GM19238 (cell line): ENCODE data around the gene NFASC.

Experiments
- DNase-seq: peaks from one replicate; pipeline ENCODE4 v3.0.0; 2011; ENCODE audit warnings: low spot score; ENCODE audit not compliant: insufficient read length

Gene NFASC

DNA sequence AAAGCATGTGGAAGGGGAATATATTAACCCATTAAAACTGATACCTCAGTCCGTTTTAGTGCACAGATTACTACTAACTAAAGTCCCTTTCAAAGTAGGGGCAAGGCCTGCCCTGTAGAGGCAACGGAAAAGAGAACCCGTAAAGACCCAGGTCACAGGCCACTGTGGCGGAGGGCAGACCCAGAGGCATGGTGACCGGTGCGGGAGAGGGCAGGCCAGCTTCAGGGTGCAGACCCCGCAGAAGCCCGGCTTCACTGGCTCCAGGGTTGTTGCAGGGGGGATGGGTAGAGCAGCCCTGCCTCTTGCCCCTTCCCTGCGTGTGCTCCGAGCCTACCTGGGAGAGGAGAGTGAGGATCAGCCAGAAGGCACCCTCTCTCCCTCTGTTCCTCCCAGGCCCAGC, 190.1 kb downstream of the NFASC start:
- DNase-seq: no peak

DNA sequence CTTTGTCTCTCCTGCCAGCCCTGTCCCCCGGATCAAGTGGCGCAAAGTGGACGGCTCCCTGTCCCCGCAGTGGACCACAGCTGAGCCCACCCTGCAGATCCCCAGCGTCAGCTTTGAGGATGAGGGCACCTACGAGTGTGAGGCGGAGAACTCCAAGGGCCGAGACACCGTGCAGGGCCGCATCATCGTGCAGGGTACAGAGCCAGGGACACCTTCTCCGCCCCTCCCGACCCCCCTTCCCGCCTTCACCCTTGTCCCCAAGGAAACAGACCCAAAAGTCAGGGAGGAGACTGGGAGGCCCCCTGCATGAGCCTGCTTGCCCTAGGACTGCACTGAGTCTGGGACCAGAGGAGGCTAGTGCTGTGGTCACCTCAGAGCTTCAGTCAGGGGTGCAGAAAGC, 190.6 kb downstream of the NFASC start:
- no peak for DNase-seq

DNA sequence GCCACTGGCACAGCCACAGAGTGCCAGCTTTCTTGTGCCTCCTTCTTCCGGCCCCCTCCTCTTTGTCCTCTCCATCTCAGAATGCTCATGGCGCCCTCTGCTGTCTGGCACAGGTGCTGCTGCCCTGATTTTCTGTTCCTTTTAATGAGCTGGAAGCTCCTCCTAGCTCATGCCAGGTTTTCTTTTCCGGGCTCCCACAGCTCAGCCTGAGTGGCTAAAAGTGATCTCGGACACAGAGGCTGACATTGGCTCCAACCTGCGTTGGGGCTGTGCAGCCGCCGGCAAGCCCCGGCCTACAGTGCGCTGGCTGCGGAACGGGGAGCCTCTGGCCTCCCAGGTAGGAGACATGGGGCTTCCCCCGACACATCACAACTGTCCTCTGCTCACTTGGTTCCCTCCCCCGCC, 191.0 kb downstream of the NFASC start:
- DNase-seq: peak; percentile 70

DNA sequence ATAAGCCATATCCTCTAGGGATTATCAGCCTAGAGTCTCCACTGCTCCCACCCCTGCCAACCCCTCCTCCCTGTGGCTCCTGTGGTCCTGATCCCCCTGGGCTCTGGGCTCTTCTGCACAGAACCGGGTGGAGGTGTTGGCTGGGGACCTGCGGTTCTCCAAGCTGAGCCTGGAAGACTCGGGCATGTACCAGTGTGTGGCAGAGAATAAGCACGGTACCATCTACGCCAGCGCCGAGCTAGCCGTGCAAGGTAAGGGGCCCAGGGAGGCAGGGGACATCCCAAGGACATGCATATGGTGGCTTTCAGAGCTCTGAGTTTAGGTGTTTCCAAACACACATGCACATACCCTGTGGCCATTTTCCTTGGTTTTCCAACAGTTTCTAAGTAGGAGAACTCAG, 191.7 kb downstream of the NFASC start:
- no peak for DNase-seq

DNA sequence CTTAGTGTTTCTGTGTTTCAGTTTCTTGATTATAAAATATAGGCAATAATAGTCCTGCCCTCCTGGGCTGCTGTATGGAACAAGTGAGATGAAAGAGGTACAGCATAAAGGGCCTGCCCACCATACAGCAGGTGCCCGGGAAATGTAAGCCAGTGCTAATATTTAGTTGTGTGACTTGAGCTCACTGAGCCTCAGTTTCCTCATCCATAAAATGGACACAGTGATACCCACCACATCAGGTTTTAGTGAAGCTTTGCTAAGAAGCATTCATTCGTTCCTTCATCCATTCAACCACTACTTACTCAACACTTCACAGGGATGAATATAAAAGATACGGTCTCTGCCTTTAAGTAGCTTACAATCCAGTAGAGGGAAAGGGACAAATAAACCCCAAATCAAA, 192.2 kb downstream of the NFASC start:
- no peak for DNase-seq

DNA sequence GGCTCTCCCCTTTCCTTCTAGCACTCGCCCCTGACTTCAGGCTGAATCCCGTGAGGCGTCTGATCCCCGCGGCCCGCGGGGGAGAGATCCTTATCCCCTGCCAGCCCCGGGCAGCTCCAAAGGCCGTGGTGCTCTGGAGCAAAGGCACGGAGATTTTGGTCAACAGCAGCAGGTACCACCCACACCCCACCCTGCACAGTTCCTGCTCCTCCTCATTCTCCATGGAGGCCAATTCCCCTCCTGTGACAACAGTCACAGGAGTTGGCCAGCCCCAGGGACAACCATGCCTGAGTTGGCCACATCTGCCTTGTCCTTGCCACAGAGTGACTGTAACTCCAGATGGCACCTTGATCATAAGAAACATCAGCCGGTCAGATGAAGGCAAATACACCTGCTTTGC, 193.6 kb downstream of the NFASC start:
- no peak for DNase-seq

DNA sequence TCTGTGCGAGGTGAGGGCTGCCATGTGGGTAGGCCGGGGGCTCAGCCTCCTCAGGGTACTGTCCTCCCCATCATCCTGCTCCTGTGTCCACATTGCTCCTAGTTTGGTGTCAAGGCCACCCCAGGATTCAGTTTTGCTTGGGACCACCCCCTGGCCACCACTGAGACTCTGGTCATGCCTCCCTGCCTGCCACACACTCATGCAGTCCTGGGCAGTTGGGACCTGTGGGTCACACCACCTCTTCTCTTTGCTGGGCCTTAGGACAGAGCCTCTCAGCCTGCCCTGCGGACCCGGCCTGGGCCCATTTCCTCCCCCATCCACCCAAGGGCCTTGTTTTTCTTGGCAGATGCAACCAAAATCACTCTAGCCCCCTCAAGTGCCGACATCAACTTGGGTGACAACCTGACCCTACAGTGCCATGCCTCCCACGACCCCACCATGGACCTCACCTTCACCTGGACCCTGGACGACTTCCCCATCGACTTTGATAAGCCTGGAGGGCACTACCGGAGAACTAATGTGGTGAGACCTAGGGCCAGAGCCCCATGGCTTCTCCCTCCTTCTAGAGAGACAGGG, 194.2 kb downstream of the NFASC start:
- no peak for DNase-seq

DNA sequence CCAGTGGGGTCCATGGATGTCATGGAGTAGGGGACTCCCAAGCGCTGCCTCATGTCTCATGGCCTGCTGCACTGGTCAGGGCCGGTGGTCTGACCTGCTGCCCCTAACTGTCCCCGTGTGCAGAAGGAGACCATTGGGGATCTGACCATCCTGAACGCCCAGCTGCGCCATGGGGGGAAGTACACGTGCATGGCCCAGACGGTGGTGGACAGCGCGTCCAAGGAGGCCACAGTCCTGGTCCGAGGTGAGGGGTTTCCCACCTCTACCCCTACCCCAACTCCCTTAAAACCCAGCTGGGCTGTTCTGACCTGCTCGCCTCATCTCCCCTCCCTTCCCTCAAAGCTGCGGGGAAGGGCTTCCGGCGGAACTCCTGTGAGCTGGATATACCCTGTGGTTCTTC, 195.0 kb downstream of the NFASC start:
- no peak for DNase-seq

DNA sequence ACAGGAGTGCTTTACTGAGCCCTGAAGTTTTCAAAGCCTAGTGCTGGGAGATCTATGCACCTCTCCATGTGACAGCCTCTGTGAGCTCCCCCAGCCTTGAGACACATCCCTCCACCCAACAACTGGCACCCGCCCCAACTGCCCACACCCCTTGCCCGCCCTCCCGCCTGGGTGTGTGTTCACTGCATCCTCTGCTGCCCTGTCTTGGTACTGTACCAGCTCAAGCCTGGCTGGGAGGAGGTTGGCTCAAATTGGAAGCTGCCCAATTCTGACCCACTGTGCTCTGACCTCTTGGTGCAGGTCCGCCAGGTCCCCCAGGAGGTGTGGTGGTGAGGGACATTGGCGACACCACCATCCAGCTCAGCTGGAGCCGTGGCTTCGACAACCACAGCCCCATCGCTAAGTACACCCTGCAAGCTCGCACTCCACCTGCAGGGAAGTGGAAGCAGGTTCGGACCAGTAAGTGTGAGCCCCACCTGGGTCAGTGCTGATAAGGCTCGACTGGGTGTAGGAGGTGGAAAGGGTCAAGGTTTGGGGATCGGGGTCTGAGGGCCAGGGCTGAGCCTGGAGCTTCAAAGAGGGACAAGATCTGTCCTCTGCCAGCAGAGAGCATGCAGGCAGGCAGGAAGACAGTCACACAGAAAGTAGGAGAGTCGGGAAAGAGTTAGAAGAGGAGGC, 195.6 kb downstream of the NFASC start:
- DNase-seq: no peak

DNA sequence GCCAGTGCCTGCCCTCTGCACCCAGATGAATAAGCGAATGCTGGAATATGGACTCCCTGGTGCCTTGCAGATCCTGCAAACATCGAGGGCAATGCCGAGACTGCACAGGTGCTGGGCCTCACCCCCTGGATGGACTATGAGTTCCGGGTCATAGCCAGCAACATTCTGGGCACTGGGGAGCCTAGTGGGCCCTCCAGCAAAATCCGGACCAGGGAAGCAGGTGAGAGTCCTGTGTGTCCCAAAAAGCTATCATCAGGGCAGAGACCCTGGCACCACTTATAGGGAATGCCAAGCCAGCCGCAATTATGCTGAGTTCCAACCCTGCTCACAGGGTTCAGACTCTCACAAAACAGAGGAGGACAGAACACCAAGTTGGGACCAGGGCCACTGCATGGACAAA, 196.4 kb downstream of the NFASC start:
- DNase-seq: no peak

DNA sequence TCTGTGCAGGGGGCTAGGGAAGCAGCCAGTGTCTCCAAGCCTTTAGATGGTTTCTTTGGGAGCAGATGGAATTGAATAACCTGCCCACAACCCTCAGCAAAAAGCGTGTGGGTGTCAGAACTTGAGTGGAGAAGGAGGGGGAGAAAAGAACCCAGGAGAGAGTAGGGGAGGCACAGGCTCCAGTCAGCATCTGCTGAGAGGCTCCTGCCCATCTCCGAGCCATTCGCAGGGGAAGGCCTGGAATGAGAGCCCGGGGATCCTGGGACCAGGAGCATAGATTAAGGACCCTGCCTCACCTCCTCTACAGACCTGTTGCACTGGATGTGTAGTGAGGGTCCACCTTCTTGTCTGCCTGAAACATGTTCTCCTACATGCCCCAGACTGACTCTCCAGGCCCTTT, 197.3 kb downstream of the NFASC start:
- DNase-seq: no peak

DNA sequence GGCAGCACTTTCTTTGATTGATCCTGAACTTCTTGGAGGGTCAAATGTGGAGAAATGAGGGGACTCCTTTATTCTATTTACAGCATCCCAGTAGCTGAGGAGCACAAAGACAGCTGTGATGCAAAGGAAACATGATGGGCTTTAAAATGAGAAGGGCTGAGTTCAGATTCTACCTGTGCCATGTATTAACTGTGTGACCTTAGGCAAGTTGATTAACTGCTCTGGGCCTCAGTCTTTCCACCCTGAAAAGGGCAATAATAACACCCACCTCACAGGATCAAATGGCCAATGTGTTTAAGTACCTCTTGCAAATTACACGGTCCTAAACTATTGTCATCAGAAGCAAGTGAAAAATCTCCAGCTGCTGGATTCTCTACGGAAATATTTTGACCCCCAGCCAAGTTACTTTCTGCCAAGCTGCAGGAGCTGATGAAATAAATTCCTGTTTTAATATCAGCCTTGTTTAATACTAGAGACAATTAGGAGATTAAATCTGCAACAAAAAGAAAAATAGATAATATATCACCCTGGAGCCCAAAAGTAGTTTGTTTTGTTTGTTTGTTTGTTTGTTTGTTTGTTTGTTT, 197.9 kb downstream of the NFASC start:
- no peak for DNase-seq

DNA sequence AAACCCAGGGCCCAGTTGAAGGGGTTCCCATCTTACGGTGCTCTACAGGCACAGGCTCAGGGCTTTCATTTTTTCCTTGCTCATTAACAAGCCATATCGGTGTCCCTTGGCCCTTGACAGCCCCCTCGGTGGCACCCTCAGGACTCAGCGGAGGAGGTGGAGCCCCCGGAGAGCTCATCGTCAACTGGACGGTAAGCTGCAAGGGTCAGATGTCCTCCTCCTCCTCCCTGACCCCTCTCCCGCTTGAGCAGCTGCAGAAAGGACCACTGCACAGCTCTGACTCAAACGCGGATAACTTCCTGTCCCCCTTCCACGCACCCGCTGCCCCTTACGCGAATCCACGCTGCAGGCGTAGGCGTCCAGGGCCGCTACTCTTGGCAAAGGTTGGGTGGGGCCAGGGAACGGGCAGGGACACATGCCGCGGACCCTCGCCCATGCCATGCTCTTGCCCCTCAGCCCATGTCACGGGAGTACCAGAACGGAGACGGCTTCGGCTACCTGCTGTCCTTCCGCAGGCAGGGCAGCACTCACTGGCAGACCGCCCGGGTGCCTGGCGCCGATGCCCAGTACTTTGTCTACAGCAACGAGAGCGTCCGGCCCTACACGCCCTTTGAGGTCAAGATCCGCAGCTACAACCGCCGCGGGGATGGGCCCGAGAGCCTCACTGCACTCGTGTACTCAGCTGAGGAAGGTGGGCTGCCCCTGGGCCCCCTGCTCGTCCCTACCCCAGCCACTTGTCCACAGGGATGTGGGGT, 198.9 kb downstream of the NFASC start:
- no peak for DNase-seq

DNA sequence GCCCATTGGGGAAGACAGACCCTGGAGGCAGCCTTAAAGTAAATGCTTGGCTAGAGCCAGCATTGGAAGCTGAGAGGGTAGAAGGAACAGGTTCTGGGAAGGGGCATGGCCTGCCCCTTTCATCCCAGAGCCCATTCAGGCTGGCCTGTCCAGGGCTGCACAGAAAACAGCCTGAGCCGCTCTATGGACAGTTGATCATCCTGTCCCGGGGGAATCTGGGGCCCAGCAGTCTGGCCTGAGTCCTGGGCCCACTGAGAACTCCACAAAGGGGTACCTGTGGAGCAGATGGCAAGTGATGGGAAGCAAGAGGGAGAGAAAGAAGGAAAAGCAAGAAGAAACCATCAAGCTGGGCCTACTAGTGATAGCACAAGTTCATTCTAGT, 200.4 kb downstream of the NFASC start:
- DNase-seq: no peak

DNA sequence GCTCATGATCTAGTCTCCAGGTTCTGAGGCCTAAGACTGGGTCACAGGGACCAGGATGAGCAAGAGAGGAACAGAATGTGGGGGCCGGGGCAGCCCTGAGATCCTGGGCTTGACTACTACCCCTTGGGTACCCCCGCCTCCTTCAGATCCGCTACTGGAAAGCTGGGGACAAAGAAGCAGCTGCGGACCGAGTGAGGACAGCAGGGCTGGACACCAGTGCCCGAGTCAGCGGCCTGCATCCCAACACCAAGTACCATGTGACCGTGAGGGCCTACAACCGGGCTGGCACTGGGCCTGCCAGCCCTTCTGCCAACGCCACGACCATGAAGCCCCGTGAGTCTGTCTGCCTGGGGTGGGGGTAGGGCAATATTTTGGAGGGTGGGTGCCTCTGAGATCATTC, 201.1 kb downstream of the NFASC start:
- no peak for DNase-seq

DNA sequence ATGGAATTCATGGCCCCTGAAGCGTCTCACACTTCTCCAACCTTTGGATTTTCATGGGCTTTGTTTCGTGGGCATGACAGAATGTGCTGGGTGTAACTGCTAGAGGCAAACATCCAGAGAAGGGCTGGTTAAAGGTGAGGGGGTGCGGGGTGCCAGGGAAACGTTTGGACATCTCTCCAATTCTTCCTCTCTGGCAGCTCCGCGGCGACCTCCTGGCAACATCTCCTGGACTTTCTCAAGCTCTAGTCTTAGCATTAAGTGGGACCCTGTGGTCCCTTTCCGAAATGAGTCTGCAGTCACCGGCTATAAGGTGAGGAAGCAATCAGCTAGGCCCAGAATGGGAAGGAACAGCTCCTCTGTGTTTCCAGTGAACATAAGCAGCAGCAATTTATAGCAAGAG, 201.6 kb downstream of the NFASC start:
- DNase-seq: no peak
